Kidney capillary endothelial cell (primary cell): ENCODE measurements around the gene TMEM205.
"Not testable (repeated sequence)": the region's sequence is repeated elsewhere in the genome, so short reads cannot be mapped to it uniquely, and the experiment has no call there.

Experiments used
- DNase-seq: peaks from one replicate; pipeline ENCODE4 v3.0.0-alpha.2; 2018; ENCODE audit warnings: low spot score

Gene TMEM205

GRCh38 chr19:11373166-11373884 lies 27.3 kb upstream of the TMEM205 start:
- DNase-seq = no peak

GRCh38 chr19:11370744-11371143 lies 24.7 kb upstream of the TMEM205 start:
- no peak for DNase-seq

GRCh38 chr19:11367528-11367927 lies 21.5 kb upstream of the TMEM205 start:
- DNase-seq = no peak

DNA sequence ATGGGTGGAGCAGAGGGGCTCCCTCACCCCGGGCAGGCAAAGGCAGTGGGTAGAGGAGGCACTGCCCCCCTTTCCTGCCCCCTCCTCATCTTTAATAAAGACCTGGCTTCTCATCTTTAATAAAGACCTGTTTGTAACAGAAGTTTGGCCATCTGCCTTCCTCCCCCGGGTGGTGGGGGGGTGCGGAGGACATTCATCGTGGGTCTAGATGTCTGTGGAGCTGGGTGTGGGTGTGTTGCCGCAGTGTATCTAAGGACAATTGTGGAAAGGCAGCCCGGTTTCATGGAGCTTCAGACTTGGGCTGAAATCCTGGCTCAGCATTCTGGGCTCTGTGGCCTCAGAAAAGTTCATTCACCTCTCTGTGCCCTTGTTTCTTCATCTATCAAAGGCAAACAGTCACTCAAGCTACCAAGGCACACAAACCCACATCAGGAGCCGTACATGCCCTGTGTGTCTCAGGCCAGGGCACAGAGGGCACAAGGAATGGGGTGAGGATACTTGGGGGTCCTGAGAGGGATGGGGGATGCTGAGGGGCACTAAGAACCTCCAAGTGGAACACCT lies 19.6 kb upstream of the TMEM205 start:
- DNase-seq = no peak

GRCh38 chr19:11364935-11365334 lies 18.9 kb upstream of the TMEM205 start:
- no peak for DNase-seq

DNA sequence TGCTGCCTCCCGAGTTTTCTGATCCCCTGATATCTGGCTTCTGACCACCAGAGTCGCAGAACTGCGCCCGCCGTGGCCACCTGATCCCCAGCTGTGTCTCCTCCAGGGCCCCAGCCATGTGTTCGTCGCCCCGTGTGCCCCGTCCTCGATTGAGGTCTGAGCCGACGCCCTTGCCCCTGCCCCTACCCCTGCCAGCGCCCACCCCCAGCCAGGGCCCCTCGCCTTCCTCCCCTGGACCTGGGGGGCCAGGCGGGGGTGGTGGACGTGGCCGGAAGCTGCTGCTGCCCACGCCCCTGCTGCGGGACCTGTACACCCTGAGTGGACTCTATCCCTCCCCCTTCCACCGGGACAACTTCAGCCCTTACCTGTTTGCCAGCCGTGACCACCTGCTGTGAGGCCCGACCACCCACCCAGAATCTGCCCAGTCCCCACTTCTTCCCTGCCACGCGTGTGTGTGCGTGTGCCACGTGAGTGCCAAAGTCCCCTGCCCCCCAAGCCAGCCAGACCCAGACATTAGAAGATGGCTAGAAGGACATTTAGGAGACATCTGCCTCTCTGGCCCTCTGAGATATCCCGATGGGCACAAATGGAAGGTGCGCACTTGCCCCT lies 18.3 kb upstream of the TMEM205 start:
- DNase-seq = no peak

DNA sequence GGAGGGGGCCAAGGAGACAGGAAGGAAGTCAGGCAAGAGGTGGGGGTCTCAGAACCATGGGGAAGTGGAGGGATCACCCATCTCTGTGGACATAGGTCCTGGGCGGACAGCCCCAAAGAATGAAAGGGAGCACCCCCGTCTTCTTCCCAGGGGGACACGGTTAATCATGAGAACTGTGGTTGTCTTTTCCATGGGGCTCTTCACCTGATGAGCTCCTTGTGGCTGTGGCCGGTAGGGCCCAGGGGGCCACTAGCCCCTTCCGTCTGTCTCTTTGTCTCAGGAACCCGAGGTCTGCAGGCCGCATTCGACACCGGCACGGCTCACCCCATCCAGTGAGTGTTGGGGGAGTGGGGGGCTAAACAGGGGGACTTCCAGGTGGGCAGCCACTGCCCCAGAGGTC lies 17.8 kb upstream of the TMEM205 start:
- DNase-seq = no peak

DNA sequence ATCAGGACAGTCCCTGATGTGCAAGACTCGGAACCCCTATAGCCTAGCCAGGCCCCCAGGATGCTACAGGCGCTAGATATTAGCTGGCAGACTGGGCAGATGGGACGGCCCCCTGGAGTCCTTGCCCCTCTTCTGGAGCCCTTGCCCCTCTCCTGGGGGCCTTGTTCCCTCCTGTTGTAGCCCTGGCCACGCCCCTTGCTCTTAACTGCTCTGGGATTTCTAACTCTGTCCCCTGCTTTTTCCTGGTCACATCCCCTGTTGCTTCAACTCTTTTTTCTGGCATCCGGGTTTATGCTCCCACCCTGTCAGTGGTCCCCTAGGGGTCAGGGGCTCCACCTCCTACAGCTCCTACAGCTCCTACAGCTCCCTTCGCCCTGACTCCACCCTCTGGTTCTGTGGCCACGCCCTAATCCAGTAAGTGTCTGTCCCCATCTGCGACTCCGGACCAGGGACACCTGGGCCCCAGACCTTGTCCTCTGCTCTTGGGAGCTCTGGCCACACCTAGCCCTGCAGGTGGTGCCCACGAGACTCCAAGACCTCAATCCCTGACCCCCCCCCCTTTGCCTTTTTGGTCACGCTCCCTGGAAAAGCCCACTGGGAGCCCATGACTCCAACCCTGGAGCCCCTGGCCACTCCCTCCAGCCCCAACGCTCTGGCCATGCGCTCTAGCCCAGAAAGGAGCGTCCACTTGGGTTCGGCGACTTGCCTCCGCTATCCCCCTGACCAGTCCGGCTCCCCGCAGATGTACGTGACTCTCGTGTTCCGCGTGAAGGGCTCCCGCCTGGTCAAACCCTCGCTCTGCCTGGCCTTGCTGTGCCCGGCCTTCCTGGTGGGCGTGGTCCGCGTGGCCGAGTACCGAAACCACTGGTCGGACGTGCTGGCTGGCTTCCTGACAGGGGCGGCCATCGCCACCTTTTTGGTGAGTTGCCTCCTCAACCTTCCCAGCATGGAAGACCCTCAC lies 16.0 kb upstream of the TMEM205 start:
- no peak for DNase-seq

GRCh38 chr19:11361037-11361770 lies 15.1 kb upstream of the TMEM205 start:
- DNase-seq = no peak

GRCh38 chr19:11359421-11359820 lies 13.4 kb upstream of the TMEM205 start:
- no peak for DNase-seq

- DNase-seq = no peak
Measured at GRCh38 chr19:11356676-11357550, 10.8 kb upstream of the TMEM205 start.

DNA sequence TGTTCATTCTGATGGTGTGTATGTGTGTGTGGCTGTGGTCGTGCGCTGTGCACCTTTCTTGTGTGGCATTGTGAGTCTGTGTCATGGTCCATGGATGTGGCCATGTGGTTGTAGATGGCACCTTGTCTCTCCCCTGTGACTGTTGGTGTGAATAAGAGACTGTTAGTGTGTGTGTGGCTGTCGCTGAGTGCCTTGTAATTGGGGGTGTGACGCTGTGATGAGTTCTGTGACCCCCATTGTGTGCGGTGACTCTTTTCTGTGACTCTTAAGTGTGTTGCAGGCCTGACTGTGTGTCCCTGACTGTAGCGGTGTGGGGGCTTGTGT lies 10.0 kb upstream of the TMEM205 start:
- no peak for DNase-seq

DNA sequence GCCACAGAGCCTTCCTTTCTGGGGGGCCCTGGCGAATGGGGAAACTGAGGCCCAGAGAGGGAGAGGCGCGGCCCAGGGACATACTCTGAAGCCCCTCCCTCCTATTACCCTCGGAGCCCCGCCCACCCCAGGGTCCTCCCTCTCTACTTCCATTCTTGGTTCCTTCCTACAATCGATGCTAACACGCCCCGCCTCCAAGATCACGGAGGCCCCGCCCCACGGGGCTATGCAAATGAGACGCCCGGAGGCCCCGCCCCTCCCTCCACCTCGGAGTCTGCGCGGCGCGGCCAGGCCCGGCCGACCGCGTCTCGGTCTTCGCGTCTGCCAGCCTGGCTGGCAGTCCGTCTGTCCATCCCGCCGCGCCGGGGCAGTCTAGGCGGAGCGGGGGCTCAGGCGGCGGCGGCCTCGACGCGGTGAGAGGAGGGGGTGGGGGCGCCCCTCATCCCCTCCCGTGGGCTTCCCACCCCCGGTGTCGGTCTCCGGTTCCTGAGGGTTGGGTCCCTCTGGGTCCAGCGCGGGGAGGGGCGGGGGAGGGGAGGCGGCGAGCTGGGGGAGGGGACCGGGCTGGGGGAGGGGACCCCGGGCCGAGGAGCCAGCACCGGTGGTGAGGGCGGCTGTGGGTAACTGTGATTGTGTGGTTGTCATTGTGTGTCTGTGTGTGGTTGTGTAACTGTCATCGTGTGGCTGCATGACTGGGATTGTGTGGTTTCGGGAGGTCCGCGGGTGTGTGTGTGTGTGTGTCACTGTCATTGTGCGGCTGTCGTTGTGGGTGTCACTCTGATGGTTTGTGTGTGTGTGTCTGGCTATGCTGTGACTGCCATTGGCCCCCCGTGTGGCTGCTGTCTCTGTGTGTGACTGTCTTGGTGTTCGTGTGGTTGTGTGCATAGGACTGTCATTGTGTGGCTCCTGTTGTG lies 9.3 kb upstream of the TMEM205 start, which contains the start of gene PLPPR2:
PLPPR2 (plus strand) TSS at position 273 of the 914 bp plus-strand sequence. CDS start 2,242 bp downstream, outside the sequence.
- peak; percentile 85 for DNase-seq

DNA sequence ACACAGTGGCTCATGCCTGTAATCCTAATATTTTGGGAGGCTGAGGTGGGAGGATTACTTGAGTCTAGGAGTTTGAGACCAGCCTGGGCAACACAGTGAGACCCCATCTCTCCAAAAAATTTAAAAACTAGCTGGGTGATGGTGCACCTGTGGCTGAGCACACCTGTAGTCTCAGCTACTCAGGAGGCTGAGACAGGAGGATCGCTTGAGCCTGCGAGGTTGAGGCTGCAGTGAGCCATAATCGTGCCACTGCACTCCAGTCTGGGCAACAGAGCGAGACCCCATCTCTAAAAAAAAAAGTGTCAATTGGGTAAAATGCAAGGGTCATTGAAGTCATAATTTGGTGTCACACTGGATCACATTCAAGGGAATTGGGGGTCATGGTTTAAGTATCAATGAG lies 8.0 kb upstream of the TMEM205 start:
- DNase-seq = not testable (repeated sequence)

DNA sequence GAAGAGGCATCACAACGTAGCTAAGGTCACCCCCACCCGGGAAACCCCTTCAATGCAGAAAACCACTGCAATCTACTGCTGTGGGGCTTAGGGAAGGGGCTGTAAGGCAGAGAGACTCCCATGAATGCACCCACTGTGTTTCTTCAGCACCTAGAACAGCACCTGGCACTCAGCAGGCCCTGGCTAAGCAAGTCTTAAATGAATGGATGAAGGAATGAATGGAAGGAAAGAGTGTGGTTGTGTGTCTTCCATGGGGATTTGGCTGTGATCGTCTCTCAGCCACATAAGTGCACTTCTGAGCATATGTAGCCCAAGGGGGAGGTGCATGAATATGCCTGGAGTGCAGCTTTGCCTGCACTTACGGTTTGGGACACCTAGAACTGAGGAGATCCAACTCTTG lies 3.1 kb upstream of the TMEM205 start:
- DNase-seq = no peak

DNA sequence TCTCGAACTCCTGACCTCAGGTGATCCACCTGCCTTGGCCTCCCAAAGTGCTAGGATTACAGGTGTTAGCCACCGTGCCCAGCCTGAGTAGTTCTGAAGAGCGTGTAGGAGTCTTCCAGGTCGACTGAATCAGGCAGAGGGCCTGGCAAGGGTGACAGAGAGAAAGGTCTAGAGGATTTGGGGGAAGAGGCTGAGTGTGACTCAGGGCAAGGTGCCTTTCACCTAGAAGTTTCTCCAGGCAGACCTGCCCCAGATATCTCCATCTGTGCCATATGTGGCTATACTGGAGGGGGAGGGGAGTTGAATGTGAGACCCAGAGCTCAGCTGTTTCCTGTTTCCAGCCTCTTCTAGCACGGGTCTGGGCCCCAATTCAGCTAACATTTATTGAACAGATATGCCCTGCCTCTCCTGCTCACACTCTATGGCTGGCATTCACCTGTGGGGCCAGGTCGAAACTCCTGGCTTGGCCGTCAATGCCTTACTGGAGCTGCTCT lies 1.5 kb upstream of the TMEM205 start:
- DNase-seq = no peak

DNA sequence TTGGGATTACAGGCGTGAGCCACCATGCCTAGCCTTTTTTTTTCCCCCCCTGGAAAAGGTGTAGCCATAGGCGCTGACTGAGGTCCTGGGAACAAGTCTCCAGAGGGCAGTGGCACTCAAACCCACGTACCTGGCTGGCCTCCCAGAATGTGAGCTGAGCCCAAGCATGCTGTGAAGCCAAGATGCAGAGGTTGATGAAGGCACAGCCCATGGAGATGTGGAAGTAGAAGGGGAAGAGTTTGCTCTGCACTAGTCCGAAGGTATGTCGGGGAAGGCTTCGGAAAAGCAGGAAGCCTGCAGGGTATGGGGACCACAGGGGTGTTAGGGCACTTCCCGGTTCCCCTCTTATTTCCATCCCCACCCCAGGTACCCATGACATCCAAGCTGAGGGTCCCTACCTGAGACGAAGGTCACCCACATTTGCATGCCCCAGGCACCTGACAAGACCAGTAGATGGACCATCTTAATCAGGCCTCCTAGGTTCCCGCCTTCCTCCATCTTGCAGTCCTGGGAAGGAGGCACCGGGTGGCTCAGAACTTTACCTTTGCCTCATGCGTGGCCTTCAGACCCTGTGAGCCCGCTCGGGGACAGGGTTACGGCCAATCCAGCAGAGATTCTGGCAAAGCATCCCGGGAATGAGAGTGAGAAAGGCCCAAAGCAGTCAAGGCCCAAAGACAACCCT lies 805 bp downstream of the TMEM205 start:
- DNase-seq = no peak

DNA sequence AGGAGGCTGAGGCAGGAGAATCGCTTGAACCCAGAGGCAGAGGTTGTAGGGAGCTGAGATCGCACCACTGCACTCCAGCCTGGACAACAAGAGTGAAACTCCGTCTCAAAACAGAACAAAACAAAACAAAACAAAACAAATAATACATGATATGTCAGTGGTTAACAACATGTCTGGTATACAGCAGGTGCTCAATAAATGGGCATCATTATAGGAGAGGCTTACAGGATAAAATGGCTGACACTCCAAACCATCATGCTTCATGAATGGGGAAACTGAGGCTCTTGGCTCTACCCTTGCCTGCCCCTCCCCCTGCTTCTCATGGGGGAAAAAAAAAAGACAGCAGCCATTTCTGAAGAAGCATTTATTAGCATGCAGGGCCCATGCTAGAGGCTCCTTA lies 3.6 kb downstream of the TMEM205 start:
- no peak for DNase-seq

GRCh38 chr19:11340099-11340467 lies 6.0 kb downstream of the TMEM205 start:
- not testable (repeated sequence) for DNase-seq
